Stimulated activated CD4-positive, alpha-beta T cell treated with anti-CD3 and anti-CD28 coated beads, Interleukin-15, amount 100 ng/mL, for 24 hours (primary cell): Measurements from ENCODE around the gene PTPRD.
"Not testable (repeated sequence)": the region's sequence is repeated elsewhere in the genome, so short reads cannot be mapped to it uniquely, and the experiment has no call there.

Experiments
- DNase-seq: peaks from one replicate; pipeline ENCODE4 v3.0.0-alpha.2; 2020

PTPRD gene

DNA sequence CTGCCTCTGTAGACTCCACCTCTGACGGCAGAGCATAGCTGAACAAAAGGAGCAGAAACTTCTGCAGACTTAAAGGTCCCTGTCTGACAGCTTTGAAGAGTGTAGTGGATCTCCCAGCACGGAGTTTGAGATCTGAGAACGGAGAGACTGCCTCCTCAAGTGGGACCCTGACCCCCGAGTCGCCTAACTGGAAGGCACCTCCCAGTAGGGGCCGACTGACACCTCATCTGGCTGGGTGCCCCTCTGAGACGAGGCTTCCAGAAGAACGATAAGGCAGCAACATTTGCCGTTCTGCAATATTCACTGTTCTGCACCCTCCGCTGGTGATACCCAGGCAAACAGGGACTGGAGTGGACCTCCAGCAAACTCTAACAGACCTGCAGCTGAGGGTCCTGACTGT, 1186.3 kb downstream of the PTPRD start:
- not testable (repeated sequence) for DNase-seq

- no peak for DNase-seq
Observed at GRCh38 chr9:9412241-9412640, 1200.6 kb downstream of the PTPRD start.

- DNase-seq: no peak
Observed at GRCh38 chr9:9410736-9411135, 1202.1 kb downstream of the PTPRD start.

DNA sequence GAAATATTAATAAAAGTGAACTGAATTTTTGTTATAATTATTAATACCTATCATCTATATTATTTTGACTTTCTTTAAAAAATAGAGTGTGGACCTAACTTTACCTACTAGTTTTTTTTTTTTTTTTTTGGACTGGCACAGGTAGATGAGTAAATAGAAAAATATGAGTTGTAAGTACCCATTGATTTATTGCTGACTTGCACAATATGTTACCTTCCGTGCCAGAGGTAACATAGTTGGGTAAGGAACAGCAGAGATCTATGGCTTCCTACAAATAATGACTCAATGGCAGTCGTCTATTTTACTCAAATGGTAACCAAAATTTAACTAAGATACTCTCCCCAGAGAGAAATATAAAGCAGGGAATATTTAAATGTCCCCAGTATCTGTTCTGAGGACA, 1212.8 kb downstream of the PTPRD start:
- no peak for DNase-seq

DNA sequence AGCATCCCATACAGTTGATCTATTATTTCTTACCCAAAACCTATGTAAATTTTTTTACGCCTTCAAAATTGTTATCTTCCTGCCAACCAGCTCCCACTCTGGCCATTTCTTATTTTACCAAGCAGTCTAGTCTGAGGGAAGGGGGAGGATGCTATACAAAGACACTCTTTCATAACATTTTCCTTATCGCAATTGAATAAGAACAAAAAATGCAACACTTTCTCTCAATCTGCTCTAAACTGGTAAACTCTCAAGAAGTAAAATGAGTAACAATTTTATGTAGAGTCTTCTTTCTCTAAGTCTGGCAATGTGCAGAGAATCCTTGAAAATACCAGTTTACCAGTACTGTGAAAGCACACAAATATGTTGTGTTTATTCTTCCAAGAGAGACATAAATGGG, 1216.3 kb downstream of the PTPRD start:
- no peak for DNase-seq

DNA sequence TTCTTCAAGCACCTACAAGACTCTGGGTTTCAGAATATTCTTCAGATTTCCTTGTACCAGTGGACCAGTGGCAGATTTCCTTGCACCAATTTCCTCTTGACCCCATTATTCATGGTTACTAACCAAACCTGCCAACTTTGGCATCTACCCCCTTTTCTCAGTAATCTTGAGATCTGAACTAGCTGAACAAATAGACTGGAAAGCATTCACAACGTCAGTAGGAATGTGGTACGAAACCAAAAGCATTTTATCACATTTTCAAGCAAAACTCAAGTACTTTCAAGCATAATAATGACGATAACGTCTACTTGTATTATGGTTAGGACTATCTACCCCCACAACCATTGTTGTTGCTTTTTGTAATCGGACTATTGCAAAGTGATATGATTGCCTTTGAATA, 1217.3 kb downstream of the PTPRD start:
- no peak for DNase-seq

DNA sequence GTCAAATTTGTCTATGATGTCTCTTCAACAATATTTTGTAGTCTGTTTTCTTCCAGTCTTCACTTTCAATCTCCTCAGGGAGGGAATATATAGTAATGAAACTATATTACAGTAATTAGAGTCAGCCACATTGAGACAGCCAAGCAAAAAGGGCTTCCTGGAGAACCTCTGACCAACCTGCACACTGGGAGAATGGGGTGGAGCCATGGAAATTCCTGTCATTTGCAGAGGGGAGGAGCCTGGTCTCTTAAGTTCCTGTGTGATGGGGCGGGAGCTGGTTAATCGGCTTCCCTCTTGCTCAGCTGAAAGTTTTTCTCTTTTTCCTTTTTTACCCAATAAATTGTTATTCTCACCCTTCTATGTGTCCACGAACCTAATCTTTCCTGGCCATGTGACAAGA, 1220.0 kb downstream of the PTPRD start:
- DNase-seq: no peak

GRCh38 chr9:9389904-9390303, 1222.9 kb downstream of the PTPRD start:
- DNase-seq: no peak

DNA sequence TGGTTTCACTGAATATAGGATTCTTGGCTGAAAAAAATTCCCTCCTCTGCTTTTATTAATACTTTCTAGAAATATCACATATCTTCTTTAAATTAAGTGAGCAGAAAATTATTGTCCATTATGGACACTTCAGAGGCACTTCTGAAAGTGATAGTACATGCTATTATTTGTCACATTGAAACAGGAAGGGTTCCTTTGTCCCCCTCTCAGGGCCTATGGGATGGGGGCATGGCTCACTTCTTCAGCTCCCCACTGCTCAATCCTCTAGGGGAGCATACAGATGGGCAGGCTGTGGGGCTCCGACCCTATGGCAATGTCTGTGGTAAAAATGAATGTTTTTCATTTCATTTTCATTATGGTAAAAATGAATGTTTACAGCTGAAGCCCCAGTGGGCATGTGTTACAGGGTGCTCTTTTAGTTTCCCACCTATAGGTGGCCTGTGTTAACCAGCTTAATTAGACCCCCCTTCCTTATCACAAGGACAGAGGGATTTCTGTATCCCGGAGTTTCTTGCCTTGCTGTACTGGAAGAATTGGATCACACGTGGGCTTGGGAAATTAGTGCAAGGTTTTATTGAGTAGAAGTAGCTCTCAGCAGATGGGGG, 1225.2 kb downstream of the PTPRD start:
- no peak for DNase-seq

GRCh38 chr9:9362332-9362731, 1250.5 kb downstream of the PTPRD start:
- DNase-seq: no peak

GRCh38 chr9:9352877-9353481, 1259.8 kb downstream of the PTPRD start:
- DNase-seq: peak; percentile 3

DNA sequence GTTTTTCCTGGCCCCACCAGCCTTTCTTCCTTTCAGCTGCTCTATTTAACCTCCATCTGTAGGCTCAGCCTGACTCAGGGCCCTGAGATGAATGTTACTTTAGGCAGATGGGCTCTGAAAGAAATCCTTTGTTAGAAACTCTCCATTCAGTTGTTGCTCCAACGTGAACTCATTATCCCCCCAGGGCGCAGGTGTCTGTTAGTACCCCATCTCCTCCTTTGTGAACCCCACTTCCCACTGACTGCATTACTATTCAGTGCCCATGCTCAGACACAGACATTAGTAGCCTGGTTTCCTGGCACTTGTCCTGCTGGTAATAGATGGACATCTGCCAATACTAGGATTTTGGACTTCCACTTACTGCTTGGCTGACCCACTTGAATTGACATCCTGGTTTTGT, 1271.6 kb downstream of the PTPRD start:
- DNase-seq: no peak

GRCh38 chr9:9337129-9337528, 1275.7 kb downstream of the PTPRD start:
- no peak for DNase-seq

GRCh38 chr9:9326749-9327148, 1286.1 kb downstream of the PTPRD start:
- DNase-seq: no peak

DNA sequence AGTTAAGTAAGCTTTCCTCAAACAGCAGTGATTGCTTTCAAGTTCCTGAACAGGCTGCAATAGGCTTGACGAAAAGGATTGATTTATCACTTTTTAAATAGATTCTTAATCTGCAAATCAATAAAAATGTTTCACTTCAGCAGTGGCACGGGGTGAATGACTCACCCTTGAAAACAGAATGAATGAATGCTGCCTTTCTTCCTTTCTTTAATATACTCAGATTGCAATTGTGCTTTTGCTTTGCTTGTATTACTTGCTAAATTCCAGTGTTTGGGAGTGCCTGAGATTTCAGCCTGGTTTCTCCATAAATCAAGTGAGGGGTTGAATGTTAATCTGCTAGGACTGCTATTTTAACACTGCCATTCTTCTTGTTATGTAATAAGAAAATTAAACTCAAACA, 1293.8 kb downstream of the PTPRD start:
- DNase-seq: no peak

GRCh38 chr9:9310743-9311142, 1302.1 kb downstream of the PTPRD start:
- not testable (repeated sequence) for DNase-seq

GRCh38 chr9:9305600-9305999, 1307.2 kb downstream of the PTPRD start:
- DNase-seq: no peak

- DNase-seq: no peak
Observed at GRCh38 chr9:9299134-9299533, 1313.7 kb downstream of the PTPRD start.

GRCh38 chr9:9286001-9286400, 1326.8 kb downstream of the PTPRD start:
- no peak for DNase-seq

GRCh38 chr9:9284201-9284600, 1328.6 kb downstream of the PTPRD start:
- no peak for DNase-seq

DNA sequence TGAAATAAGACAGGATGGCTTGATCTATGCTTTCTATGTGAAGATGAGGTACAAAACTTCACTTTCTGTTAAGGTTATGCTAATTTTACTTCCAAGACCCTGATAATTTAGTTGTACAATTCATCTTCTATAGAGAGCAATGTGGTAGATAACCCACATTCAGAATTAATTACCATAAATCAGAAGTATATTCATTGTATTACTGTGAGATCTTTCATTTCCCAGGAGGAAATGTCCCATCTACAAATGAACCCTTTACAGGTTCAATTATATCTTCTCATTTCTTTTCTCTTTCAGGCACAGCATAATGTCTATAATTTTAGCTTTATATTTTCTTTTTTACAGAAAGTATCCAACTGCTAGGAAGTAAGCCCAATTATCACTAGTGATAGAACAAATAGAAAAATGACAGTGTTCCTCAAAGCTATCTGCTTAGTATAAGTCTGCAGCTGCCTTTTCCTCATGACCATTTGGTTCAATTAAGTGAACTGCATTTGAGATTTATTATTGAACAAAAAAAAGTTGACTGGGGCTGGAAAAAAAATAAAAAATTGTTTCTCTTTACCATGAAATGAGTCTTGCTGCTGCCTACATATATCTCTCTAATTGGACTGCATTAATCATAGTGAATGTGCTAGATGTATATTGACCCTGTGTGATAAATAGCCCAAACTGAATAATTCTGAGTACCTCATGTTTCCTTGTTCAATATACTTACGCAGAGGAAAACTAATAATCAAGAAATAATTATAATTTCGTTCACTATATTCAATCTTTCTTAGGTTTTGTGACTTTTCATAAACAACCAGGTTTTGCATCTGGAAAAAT, 1329.4 kb downstream of the PTPRD start:
- no peak for DNase-seq

DNA sequence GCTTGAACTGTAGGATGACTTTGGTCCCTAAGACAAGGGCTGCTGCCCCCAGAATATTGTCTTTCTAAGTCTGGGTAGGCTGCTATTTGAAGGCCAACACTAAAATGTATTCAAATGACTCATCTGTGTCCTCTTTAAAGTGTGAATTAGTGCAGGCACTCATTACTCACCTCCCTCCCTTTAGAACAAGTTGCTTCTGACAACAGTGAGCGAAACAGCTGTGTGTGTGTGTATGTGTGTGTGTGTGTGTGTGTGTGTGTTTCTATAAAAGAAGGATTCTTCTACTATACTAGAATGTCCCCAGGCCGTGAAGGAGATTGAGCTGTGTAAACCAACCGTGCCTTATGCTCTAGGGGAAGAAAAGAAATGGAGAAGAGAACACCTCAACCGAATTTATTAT, 1337.2 kb downstream of the PTPRD start:
- no peak for DNase-seq

- no peak for DNase-seq
Observed at GRCh38 chr9:9257999-9258498, 1354.8 kb downstream of the PTPRD start.

- no peak for DNase-seq
Observed at GRCh38 chr9:9246726-9247125, 1366.1 kb downstream of the PTPRD start.
